GM20431 (cell line): ENCODE measurements around the gene SLC38A2.

ENCODE experiments used
- in situ Hi-C: fragments of 300-500 bp; cut with MseI, MboI; formaldehyde crosslinking; loops from one replicate; pipeline ENCODE4 v1.15.0; 2020; ENCODE audit warnings: low sequenced_read_pairs; ENCODE audit not compliant: unreplicated experiment

SLC38A2 gene

GRCh38 chr12:46378530-46378929 is 6.0 kb upstream of the SLC38A2 start:
- in situ Hi-C loops: no loop called here

- in situ Hi-C loops: no loop called here
These were observed 5.1 kb upstream of the SLC38A2 start for GRCh38 chr12:46377678-46378077.

DNA sequence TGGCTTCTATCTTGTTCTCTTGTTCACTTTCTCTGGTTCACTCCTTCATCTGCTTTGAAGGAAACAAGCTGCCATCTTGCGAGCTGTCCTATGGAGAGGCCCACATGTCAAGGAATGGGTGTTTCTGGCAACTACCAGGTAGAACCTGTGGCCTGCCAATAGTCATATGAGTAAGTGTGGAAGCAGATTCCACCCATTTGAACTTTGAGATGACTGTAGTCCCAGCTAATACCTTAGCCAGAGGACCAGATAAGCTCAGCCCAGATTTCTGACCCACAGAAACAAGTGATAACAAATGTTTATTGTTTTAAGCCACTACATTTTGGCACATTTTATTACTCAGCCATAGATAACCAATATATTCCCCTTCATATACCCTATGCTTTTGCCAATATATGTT is 4.0 kb upstream of the SLC38A2 start:
- in situ Hi-C loops: no loop called here

- in situ Hi-C loops: loop anchor here (25.0 kb wide), 1 partner anchor 288 kb away; no protein-coding TSS in a partner anchor
These were observed 2.1 kb upstream of the SLC38A2 start for GRCh38 chr12:46374711-46375110.

- in situ Hi-C loops: loop anchor here (25.0 kb wide), 1 partner anchor 288 kb away; no protein-coding TSS in a partner anchor
These were observed 1.7 kb upstream of the SLC38A2 start for GRCh38 chr12:46374310-46374709.

DNA sequence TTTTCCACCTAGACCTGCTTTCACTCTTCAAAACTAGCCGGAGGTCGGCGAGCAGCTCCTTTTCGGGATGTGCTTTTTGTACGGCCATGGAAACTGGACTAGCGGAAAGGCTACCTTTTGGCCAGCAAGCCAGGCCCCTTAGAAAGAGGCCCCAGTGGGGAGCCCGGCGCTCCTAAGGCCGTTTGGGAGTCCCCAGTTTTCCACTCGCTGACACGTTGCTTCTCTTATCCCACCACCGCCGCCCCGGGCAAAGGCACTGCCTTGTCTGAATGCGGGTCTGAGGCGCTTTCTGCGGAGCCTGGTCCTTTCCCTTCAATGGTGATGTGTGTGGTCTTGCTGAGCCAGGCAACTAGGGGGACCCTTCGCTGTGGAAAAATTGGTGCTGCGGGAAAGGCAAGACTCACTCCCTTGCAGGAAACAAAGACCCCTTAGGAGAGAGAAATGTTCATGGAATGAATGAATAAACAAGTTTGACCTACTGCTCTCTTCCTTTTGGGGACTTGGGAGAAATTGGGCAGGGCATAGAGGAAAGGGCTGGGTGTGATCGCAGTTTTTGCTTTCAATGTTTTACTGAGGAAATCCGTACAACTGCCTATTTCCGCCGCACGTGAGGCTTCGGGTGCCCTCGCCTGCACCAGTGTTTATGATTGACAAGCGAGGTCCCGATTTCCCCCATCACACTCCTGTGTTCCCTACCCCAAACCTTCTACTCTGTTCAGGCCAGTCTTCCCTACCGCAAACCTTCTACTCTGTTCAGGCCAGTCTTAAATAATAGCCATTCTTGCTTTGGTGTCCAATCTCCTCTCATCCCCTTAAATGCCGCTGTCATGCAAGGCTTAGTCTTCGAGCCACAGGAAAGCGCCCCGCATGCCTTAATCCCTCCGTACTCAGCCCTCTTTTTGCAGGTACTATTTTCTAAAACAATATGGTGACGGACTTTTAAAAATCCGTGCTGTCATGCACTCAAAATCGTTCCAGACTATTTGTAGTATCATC is 1.0 kb upstream of the SLC38A2 start:
- in situ Hi-C loops: loop anchor here (25.0 kb wide), 1 partner anchor 289 kb away; no protein-coding TSS in a partner anchor

DNA sequence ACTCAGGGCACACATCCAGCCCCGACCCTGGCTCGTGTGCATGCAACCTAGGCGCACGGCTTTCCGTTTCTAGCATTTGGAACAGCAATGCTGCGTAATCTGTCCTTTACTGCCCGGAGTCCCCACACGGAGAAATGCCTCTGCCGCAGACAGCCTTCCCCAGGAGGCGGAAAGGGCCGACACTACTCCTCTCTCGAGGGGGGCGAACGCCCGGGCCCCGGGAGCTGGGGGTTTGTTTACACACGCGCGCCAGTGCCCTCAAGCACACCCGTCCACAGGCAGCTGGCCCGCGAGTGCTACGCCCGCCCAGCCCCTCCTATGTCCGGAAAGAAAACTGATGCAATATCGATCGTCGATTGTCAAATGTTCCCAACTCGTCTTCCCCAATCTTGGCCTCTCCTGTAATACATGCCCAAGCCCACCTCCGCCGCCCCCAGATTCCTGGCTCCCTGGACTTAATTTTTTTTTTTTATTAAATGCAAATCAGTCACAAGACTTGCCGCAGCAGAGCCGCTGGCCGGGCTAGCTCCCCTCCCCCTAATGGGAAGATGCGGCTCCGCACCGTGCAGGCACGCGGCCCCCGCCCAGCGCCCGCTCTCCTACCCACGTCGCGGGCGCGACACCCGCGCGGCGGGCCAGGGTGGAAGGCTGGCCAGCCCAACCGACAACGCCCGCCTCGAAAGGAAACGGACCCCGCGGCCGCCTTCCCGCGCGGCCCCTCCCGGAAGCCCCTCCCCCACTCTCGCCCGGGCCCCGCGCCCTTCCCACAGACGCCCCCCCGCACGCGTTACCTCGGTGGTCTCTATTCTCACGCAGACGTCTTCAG is 642 bp downstream of the SLC38A2 start:
- in situ Hi-C loops: loop anchor here (25.0 kb wide), 1 partner anchor 290 kb away; no protein-coding TSS in a partner anchor

DNA sequence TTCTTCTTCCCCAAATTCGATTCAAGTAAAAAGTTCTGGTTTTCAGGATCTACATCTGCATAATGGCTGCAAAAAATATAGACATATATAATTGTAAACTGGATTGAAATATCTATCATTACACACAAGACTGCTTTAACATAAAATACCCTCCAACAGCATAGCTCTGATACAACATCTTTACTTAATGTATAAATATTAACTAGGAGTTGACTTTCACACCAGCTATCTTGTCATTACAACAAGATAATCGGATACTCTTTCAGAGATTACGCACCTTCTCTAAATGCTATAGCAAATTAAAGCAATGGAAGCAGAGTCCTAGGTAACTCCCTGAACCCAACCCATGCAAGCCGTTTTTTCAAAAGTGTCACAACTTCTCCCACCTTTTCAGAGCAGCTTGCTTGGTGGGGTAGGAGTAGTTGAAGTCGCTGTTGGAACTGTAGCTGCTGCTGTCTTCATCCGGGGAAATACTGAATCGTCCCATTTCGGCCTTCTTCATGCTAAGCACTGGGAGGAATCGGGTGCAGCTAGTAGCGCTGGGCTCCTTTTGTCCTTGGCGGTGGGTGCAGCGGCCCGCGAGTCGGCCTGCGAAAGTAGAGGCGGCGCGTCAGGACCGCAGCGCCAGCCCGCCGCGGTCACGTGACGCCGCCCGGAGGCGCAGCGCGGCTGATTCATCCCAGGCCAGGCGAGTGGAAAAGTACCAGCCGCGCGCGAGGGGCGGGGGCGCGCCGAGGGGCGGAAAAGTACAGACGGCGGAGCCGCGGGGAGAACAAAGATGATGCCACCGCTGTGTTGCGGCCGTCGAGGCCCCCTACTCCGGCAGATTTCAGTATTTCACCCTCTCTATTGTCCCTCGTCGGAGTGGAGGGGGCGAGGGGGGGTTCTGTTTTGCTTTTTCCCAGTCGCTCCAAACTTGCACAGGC is 1.5 kb downstream of the SLC38A2 start:
- in situ Hi-C loops: loop anchor here (25.0 kb wide), 1 partner anchor 291 kb away; no protein-coding TSS in a partner anchor

DNA sequence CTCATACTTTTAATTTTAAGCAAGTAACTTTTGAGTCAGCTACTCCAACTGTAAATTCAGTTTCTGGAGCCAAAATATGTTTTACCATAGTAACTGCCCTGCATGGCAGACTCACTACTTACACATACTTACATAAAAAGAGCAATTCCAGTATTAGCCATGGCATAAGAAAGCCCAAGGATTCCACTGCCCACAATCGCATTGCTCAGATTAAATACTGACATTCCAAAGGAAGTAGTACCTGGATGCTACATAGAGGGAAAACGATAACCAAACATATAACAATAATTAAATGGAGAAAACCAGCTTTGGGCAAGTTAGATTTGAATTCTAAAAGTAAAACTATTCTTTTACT is 2.2 kb downstream of the SLC38A2 start:
- in situ Hi-C loops: loop anchor here (25.0 kb wide), 1 partner anchor 292 kb away; no protein-coding TSS in a partner anchor

DNA sequence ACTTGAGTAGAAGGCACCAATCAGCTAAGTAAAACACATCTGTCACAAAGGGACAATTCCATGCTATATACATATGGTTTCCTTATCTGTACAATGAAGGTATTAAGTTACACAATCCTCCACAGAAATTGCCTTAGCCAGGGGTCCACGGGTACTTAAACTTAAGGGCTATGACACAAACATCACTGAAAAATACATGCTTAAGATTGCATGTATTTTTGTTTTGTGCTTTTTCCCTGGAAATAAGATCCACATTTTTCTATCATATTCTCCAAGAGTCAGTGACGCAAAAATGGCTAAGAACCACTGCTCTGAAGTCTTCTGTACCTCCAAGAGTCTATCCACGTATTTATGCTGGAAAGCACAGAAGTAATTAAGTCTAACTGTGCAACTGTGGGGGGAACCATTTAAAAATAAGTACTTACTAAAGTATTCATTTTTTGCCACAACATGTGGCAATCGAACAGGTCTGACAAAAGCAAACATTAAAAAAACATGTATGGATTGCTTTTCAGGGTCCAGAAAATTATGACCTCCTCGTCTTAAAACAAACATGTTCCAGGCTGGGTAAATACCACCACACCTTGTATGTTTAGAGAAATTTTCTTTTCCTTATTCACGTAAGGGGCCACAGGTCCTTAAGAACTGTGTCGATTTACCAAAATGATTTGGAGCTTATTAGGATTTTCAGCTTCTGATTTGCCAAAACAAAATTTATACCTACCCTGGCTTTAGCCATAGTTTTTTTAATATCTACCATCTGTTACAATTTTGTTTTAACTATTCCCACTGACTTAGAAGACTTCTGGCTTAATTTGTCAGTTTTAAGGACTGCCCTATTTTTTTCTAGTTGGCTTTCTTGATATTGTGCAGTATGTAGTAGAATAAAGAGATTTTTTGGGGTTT is 2.8 kb downstream of the SLC38A2 start:
- in situ Hi-C loops: loop anchor here (25.0 kb wide), 1 partner anchor 293 kb away; no protein-coding TSS in a partner anchor

- in situ Hi-C loops: loop anchor here (25.0 kb wide), 1 partner anchor 293 kb away; no protein-coding TSS in a partner anchor
These were observed 3.5 kb downstream of the SLC38A2 start for GRCh38 chr12:46369095-46369473.

- in situ Hi-C loops: loop anchor here (25.0 kb wide), 1 partner anchor 294 kb away; no protein-coding TSS in a partner anchor
These were observed 3.9 kb downstream of the SLC38A2 start for GRCh38 chr12:46368684-46369083.

GRCh38 chr12:46368138-46368537 is 4.4 kb downstream of the SLC38A2 start:
- in situ Hi-C loops: loop anchor here (25.0 kb wide), 1 partner anchor 294 kb away; no protein-coding TSS in a partner anchor

DNA sequence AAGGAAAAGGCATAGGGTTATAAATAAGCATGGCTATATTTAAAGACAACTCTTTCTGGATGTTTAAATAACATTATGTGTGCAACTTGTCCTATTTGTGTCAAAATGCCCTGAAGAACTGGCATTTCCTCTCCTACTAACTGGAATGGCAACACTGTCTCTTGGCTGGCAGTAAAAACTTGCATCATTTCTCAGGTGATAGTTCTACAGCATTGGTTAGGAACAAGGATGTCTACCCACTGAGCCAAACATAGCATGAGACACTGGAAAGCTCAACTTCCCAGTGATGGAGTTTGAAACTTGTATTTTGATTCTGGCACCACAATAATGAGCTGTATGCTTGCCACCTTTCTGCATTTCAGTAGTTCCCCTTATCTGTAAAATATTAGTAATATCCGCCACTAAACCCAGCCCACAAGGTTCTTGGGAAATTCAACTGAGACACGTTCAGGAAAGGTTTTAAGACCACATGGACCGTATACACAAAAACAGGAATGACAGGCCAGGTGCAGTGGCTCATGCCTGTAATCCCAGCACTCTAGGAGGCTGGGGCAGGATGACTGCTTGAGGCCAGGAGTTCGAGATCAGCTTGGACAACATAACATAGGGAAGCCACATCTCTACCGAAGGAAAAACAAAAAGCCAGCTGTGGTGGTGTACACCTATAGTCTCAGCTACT is 5.1 kb downstream of the SLC38A2 start:
- in situ Hi-C loops: loop anchor here (25.0 kb wide), 1 partner anchor 295 kb away; no protein-coding TSS in a partner anchor

DNA sequence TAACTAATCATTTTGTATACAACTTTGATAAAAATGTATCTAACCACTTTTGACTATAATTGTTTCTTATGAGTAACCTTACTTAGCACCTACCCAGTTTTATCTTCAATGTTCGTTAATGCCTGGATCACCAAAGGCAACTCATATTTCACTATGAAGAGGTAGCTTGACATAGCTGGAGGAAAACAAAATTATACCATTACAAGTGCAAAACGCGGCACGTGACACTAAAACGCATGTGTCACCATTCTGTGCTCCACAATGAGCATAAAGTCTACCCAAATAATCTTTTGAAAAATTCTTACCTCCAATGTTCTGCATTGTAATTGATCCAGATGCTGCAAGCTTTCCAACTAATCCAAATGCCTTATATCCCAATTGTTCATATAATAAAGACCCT is 5.8 kb downstream of the SLC38A2 start:
- in situ Hi-C loops: loop anchor here (25.0 kb wide), 1 partner anchor 296 kb away; no protein-coding TSS in a partner anchor

GRCh38 chr12:46365951-46366379 is 6.6 kb downstream of the SLC38A2 start:
- in situ Hi-C loops: loop anchor here (25.0 kb wide), 1 partner anchor 296 kb away; no protein-coding TSS in a partner anchor
